ENCODE data around the gene TRIM25. TPM values are rescaled to one million over a fixed set of nuclear protein-coding genes. Genes with fewer than 3 reads are reported as not detected.

The TRIM25 gene
- total and polyA plus RNA-seq, 2 experiments from 2014 or later, result 11.4 to 24.6 TPM

DNA sequence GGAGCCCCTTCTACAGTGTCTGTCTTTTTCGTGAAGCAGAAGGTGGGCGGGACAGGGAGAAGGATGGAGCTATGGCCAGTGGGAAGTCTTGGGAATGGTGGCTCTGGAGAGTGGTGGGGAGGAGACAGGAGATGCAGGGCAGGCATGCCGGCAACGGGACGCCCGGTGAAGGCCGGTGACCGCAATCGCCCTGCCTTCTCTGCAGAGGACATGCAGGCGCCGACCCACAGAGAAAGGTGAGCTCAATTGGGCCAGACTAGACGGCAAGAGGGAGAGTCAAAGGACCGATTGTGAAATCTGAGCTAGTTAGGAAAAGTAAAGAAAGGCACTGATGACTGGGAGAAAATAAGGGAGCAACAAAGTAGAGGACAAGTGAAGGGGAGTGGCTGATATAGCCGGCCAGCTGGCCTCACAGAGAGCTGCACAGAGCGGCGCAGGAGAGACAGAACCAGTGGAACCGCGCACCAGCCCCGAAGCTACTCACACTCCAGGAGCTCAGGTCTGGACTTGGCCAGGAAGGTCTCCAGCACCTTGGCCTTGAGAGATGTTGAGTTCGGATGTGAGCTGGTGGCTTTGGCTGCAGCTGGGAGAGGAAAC, 18.9 kb downstream of the TRIM25 start:
- H2AFZ ChIP-seq, result no peak overlapping the region
- no peaks in the 10 kb centered on the region for H3K9me3 ChIP-seq (ENCODE audit: low read depth)
- no peak overlapping the region for H3K27ac ChIP-seq
- no peaks in the 10 kb centered on the region for H3K36me3 ChIP-seq (replicated peaks; ENCODE audit: insufficient read depth, low read depth)
- TF ChIP-seq EZH2 (IDR thresholded peaks at IDR 0.05; ENCODE audit: borderline replicate concordance) (no peak), EZH2phosphoT487 (IDR thresholded peaks at IDR 0.05; ENCODE audit: low read depth, severe bottlenecking, unreplicated experiment) (no peak), CTCF (IDR thresholded peaks at IDR 0.05; ENCODE audit: poor library complexity) (no peak)
- WGBS (ENCODE audit: low lambda C conversion rate, missing lambda C conversion rate), result 94% methylated on average over 20 of the region's 20 CpGs
- H3K4me2 ChIP-seq, result no peak overlapping the region
- H3K79me2 ChIP-seq, result no peaks in the 10 kb centered on the region
- no peak for DNase-seq (ENCODE audit: low spot score)
- H3K27me3 ChIP-seq, result no peaks in the 10 kb centered on the region
- H3K9me2 ChIP-seq (replicated peaks; ENCODE audit: insufficient read depth), result no peaks in the 10 kb centered on the region
- H3K4me3 ChIP-seq, result no peak overlapping the region
- H4K20me1 ChIP-seq (ENCODE audit: insufficient read depth, poor library complexity, severe bottlenecking), result no peaks in the 10 kb centered on the region
- H3K4me1 ChIP-seq (ENCODE audit: insufficient read depth), result no peaks in the 10 kb centered on the region

DNA sequence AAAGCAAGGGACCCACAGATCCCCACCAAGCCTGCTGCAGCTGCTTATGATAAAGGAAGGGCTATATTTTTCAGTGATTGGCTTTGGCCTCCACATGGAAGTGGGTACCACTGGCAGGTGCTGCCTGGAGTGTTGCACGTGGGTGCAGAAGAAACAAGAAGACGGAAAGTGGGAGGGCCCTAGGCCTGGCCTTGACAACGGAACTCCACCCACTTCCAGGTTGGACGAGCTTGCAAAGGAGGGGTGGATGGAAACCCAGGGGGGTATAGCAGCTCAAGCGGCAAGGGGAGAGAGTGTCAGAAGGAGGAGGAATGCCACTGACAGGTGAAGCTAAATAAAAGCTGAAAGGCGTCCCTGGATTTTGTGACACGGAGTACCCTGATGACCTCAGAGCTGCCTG, 20.3 kb downstream of the TRIM25 start:
- H3K4me3 ChIP-seq, result no peak overlapping the region
- no peaks in the 10 kb centered on the region for H3K27me3 ChIP-seq
- no peaks in the 10 kb centered on the region for H3K36me3 ChIP-seq (replicated peaks; ENCODE audit: insufficient read depth, low read depth)
- no peak overlapping the region for H3K27ac ChIP-seq
- no peak overlapping the region for H2AFZ ChIP-seq
- H3K9me3 ChIP-seq (ENCODE audit: low read depth), result no peaks in the 10 kb centered on the region
- H3K4me1 ChIP-seq (ENCODE audit: insufficient read depth), result no peaks in the 10 kb centered on the region
- TF ChIP-seq CTCF (IDR thresholded peaks at IDR 0.05; ENCODE audit: poor library complexity) (no peak), EZH2phosphoT487 (IDR thresholded peaks at IDR 0.05; ENCODE audit: low read depth, severe bottlenecking, unreplicated experiment) (no peak), EZH2 (IDR thresholded peaks at IDR 0.05; ENCODE audit: borderline replicate concordance) (no peak)
- WGBS (ENCODE audit: low lambda C conversion rate, missing lambda C conversion rate), result 92% methylated on average over 7 of the region's 7 CpGs
- H4K20me1 ChIP-seq (ENCODE audit: insufficient read depth, poor library complexity, severe bottlenecking), result no peaks in the 10 kb centered on the region
- H3K79me2 ChIP-seq, result no peaks in the 10 kb centered on the region
- no peak overlapping the region for H3K4me2 ChIP-seq
- no peak for DNase-seq (ENCODE audit: low spot score)
- no peaks in the 10 kb centered on the region for H3K9me2 ChIP-seq (replicated peaks; ENCODE audit: insufficient read depth)

- no peak overlapping the region for H3K4me2 ChIP-seq
- DNase-seq (ENCODE audit: low spot score), result no peak
- no peak overlapping the region for H3K27ac ChIP-seq
- no peak for TF ChIP-seq CTCF (IDR thresholded peaks at IDR 0.05; ENCODE audit: poor library complexity)
- no peak for TF ChIP-seq EZH2 (IDR thresholded peaks at IDR 0.05; ENCODE audit: borderline replicate concordance)
- TF ChIP-seq EZH2phosphoT487 (IDR thresholded peaks at IDR 0.05; ENCODE audit: low read depth, severe bottlenecking, unreplicated experiment), result no peak
- no peaks in the 10 kb centered on the region for H3K9me3 ChIP-seq (ENCODE audit: low read depth)
- no peaks in the 10 kb centered on the region for H3K79me2 ChIP-seq
- H3K4me3 ChIP-seq, result no peak overlapping the region
- no peaks in the 10 kb centered on the region for H3K4me1 ChIP-seq (ENCODE audit: insufficient read depth)
- no peaks in the 10 kb centered on the region for H3K9me2 ChIP-seq (replicated peaks; ENCODE audit: insufficient read depth)
- H2AFZ ChIP-seq, result no peak overlapping the region
- 100% methylated on average over 1 of the region's 1 CpG for WGBS (ENCODE audit: low lambda C conversion rate, missing lambda C conversion rate)
- no peaks in the 10 kb centered on the region for H3K27me3 ChIP-seq
- no peaks in the 10 kb centered on the region for H3K36me3 ChIP-seq (replicated peaks; ENCODE audit: insufficient read depth, low read depth)
- no peaks in the 10 kb centered on the region for H4K20me1 ChIP-seq (ENCODE audit: insufficient read depth, poor library complexity, severe bottlenecking)
These were observed 21.5 kb downstream of the TRIM25 start for GRCh38 chr17:56892333-56892732.
